Transverse colon (tissue), 3 donors: Measurements from ENCODE around the gene SYT4.

Source experiments
- CTCF ChIP-seq, 5 experiments: fragments of 200-600 bp in 3 of 5; fragments of 450-650 bp in 2 of 5; sonication (generic) in 3 of 5; IDR thresholded peaks; 1 replicate in 2 of 5; 2 replicates in 3 of 5; pipeline ENCODE4 v1.5.1; 2016 to 2017; ENCODE audit warnings: antibody characterized with exemption in 5 of 5, inconsistent platforms in 3 of 5, mild to moderate bottlenecking in 2 of 5, moderate library complexity in 1 of 5
- POLR2A ChIP-seq: fragments of 450-650 bp; IDR thresholded peaks from one replicate; pipeline ENCODE4 v1.6.1; 2016; ENCODE audit warnings: antibody characterized with exemption, mild to moderate bottlenecking, moderate library complexity

- TF ChIP-seq CTCF (IDR thresholded peaks at IDR 0.05) (no peak), POLR2A (no peak)
These were observed 26.1 kb upstream of the SYT4 start for GRCh38 chr18:43303376-43303775.
